ENCODE measurements around the gene RBM15B. TPM values are rescaled to one million over a fixed set of nuclear protein-coding genes. Genes with fewer than 3 reads are reported as not detected.

The RBM15B gene
- total RNA-seq, 1 experiment from 2014 or later = 55.6 TPM

DNA sequence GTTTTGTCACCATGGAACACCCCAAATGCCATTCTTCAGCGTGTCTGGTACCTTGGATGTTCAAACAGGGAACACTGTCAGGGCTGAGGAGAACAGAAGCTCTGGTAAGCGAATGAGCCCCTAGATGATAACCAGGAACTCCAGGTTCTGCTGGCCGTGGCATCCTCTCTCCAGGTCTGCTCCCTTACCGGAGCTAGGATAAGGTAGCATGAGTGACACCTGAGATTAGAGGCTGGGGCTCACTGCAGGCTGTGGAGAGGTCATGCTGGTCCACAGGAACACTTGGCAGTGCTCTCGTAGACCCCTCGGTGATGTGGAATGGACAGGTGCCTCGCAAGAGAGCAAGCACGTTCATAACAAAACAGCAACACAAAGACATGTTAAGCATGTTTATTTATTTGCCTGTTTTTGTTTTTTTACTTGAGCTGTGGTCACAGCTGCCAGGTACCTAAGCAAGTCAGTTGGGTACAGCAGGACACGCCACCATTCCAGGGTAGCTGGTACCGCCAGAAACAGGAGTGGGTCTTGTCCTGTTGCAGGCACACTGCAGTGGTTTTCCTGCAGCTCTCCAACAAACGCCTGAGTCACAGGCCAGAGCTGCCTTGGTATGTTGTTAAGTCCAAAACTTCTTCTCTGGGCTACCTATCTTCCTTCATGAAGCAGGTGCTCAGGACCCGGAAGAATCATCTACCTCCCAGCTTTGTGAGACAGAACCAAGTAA lies 4.6 kb downstream of the RBM15B start (continued):
- TF ChIP-seq, protein P1, sequence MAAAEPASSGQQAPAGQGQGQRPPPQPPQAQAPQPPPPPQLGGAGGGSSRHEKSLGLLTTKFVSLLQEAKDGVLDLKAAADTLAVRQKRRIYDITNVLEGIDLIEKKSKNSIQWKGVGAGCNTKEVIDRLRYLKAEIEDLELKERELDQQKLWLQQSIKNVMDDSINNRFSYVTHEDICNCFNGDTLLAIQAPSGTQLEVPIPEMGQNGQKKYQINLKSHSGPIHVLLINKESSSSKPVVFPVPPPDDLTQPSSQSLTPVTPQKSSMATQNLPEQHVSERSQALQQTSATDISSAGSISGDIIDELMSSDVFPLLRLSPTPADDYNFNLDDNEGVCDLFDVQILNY (CRISPR knock-in tag; IDR thresholded peaks at IDR 0.05) = no peak

DNA sequence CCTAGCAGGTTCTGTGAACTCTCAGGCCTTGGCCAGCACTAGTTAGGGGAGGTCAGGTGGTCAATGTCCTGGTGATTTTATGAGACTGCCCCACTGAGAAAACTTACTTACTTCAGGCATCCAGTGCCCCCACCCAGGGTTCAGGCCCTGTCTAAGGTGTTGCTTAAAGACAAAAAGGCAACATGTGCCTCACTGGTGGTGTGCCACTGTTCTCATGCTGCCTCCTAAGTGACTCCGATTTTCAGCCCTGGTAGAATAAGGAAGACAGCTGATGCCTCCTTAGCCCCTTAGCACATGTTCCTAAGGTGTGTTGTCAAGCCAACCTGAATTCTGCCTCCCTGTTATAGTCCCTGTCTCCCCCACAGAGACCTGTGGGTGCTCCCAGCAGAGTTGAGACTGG lies 5.3 kb downstream of the RBM15B start:
- Mint-ChIP-seq H3K4me1 (peaks cover 27% of the 10 kb centered on the region), H3K36me3 (peaks cover 51% of the 10 kb centered on the region), H3K27me3 (ENCODE audit: low read depth) (no peaks in the 10 kb centered on the region), H3K9me3 (no peaks in the 10 kb centered on the region), H3K4me3 (no peak overlapping the region), H3K27ac (peak overlapping the region; percentile 83)
- DNase-seq (ENCODE audit: low spot score) (no peak), ATAC-seq (no peak)
- CTCF ChIA-PET = interaction anchor here (1.1 to 1.4 kb wide), 2 partner anchors 273 to 780 kb away, joined by 3 to 4 read pairs; no protein-coding TSS in a partner anchor
- TF ChIP-seq, protein P2, sequence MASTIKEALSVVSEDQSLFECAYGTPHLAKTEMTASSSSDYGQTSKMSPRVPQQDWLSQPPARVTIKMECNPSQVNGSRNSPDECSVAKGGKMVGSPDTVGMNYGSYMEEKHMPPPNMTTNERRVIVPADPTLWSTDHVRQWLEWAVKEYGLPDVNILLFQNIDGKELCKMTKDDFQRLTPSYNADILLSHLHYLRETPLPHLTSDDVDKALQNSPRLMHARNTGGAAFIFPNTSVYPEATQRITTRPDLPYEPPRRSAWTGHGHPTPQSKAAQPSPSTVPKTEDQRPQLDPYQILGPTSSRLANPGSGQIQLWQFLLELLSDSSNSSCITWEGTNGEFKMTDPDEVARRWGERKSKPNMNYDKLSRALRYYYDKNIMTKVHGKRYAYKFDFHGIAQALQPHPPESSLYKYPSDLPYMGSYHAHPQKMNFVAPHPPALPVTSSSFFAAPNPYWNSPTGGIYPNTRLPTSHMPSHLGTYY (CRISPR knock-in tag; IDR thresholded peaks at IDR 0.05) = no peak
- no peak for TF ChIP-seq FOXK1 (CRISPR knock-in tag; IDR thresholded peaks at IDR 0.05)
- TF ChIP-seq, protein P3, sequence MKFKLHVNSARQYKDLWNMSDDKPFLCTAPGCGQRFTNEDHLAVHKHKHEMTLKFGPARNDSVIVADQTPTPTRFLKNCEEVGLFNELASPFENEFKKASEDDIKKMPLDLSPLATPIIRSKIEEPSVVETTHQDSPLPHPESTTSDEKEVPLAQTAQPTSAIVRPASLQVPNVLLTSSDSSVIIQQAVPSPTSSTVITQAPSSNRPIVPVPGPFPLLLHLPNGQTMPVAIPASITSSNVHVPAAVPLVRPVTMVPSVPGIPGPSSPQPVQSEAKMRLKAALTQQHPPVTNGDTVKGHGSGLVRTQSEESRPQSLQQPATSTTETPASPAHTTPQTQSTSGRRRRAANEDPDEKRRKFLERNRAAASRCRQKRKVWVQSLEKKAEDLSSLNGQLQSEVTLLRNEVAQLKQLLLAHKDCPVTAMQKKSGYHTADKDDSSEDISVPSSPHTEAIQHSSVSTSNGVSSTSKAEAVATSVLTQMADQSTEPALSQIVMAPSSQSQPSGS (CRISPR knock-in tag; IDR thresholded peaks at IDR 0.05; ENCODE audit: borderline replicate concordance, low read depth) = no peak
- TF ChIP-seq, protein P4, sequence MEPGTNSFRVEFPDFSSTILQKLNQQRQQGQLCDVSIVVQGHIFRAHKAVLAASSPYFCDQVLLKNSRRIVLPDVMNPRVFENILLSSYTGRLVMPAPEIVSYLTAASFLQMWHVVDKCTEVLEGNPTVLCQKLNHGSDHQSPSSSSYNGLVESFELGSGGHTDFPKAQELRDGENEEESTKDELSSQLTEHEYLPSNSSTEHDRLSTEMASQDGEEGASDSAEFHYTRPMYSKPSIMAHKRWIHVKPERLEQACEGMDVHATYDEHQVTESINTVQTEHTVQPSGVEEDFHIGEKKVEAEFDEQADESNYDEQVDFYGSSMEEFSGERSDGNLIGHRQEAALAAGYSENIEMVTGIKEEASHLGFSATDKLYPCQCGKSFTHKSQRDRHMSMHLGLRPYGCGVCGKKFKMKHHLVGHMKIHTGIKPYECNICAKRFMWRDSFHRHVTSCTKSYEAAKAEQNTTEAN (CRISPR knock-in tag; IDR thresholded peaks at IDR 0.05) = no peak
- TF ChIP-seq FOXJ3 (CRISPR knock-in tag; IDR thresholded peaks at IDR 0.05; ENCODE audit: borderline replicate concordance) = no peak
- no peak for TF ChIP-seq NR1H2 (CRISPR knock-in tag; IDR thresholded peaks at IDR 0.05)
- no peak for TF ChIP-seq FOXP1 (CRISPR knock-in tag; IDR thresholded peaks at IDR 0.05; ENCODE audit: borderline replicate concordance)
- TF ChIP-seq GTF2I (CRISPR knock-in tag; conservative IDR thresholded peaks at IDR 0.05) = no peak
- no peak for TF ChIP-seq ZBTB21 (CRISPR knock-in tag; IDR thresholded peaks at IDR 0.05; ENCODE audit: borderline replicate concordance)
- TF ChIP-seq TEAD1 (CRISPR knock-in tag; IDR thresholded peaks at IDR 0.05) = no peak
- no peak for TF ChIP-seq MXD4 (CRISPR knock-in tag; IDR thresholded peaks at IDR 0.05; ENCODE audit: borderline replicate concordance)
- TF ChIP-seq ZNF219 (CRISPR knock-in tag; IDR thresholded peaks at IDR 0.05; ENCODE audit: borderline replicate concordance) = no peak
- TF ChIP-seq CBFB (CRISPR knock-in tag; IDR thresholded peaks at IDR 0.05; ENCODE audit: low read depth) = no peak
- no peak for TF ChIP-seq GABPB1 (CRISPR knock-in tag; IDR thresholded peaks at IDR 0.05)
- no peak for TF ChIP-seq GRHL2 (CRISPR knock-in tag; IDR thresholded peaks at IDR 0.05; ENCODE audit: insufficient replicate concordance, severe bottlenecking)
- no peak for TF ChIP-seq ATF1 (CRISPR knock-in tag; IDR thresholded peaks at IDR 0.05)
- TF ChIP-seq, protein P5, sequence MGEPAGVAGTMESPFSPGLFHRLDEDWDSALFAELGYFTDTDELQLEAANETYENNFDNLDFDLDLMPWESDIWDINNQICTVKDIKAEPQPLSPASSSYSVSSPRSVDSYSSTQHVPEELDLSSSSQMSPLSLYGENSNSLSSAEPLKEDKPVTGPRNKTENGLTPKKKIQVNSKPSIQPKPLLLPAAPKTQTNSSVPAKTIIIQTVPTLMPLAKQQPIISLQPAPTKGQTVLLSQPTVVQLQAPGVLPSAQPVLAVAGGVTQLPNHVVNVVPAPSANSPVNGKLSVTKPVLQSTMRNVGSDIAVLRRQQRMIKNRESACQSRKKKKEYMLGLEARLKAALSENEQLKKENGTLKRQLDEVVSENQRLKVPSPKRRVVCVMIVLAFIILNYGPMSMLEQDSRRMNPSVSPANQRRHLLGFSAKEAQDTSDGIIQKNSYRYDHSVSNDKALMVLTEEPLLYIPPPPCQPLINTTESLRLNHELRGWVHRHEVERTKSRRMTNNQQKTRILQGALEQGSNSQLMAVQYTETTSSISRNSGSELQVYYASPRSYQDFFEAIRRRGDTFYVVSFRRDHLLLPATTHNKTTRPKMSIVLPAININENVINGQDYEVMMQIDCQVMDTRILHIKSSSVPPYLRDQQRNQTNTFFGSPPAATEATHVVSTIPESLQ (CRISPR knock-in tag; IDR thresholded peaks at IDR 0.05) = no peak
- TF ChIP-seq, protein P6, sequence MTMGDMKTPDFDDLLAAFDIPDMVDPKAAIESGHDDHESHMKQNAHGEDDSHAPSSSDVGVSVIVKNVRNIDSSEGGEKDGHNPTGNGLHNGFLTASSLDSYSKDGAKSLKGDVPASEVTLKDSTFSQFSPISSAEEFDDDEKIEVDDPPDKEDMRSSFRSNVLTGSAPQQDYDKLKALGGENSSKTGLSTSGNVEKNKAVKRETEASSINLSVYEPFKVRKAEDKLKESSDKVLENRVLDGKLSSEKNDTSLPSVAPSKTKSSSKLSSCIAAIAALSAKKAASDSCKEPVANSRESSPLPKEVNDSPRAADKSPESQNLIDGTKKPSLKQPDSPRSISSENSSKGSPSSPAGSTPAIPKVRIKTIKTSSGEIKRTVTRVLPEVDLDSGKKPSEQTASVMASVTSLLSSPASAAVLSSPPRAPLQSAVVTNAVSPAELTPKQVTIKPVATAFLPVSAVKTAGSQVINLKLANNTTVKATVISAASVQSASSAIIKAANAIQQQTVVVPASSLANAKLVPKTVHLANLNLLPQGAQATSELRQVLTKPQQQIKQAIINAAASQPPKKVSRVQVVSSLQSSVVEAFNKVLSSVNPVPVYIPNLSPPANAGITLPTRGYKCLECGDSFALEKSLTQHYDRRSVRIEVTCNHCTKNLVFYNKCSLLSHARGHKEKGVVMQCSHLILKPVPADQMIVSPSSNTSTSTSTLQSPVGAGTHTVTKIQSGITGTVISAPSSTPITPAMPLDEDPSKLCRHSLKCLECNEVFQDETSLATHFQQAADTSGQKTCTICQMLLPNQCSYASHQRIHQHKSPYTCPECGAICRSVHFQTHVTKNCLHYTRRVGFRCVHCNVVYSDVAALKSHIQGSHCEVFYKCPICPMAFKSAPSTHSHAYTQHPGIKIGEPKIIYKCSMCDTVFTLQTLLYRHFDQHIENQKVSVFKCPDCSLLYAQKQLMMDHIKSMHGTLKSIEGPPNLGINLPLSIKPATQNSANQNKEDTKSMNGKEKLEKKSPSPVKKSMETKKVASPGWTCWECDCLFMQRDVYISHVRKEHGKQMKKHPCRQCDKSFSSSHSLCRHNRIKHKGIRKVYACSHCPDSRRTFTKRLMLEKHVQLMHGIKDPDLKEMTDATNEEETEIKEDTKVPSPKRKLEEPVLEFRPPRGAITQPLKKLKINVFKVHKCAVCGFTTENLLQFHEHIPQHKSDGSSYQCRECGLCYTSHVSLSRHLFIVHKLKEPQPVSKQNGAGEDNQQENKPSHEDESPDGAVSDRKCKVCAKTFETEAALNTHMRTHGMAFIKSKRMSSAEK (CRISPR knock-in tag; IDR thresholded peaks at IDR 0.05; ENCODE audit: borderline replicate concordance) = no peak
- TF ChIP-seq, protein P7, sequence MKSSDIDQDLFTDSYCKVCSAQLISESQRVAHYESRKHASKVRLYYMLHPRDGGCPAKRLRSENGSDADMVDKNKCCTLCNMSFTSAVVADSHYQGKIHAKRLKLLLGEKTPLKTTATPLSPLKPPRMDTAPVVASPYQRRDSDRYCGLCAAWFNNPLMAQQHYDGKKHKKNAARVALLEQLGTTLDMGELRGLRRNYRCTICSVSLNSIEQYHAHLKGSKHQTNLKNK (CRISPR knock-in tag; IDR thresholded peaks at IDR 0.05) = no peak
- POLR2A ChIA-PET = no interaction called here

All from WTC11 (cell line).